Keratinocyte (primary cell): ENCODE measurements around the gene SIK2. TPM values are rescaled to one million over a fixed set of nuclear protein-coding genes. Genes with fewer than 3 reads are reported as not detected.

Experiments used
- DNase-seq: peaks from one replicate; pipeline ENCODE4 v3.0.0-alpha.2; 2011; ENCODE audit warnings: low read depth, missing footprints, low spot score
- FAIRE-seq: peaks from 2 replicates; lab custom pipeline; 2011; peaks lifted over from hg19 to GRCh38; lab: Jason Lieb, UNC
- H2AFZ ChIP-seq: 2 replicates; pipeline ENCODE4 v1.6.0; 2012; ENCODE audit warnings: low read length, control low read depth, inconsistent platforms; ENCODE audit not compliant: control insufficient read depth
- H3K27ac ChIP-seq: 2 replicates; pipeline ENCODE4 v1.5.1; 2011; ENCODE audit warnings: low read length; ENCODE audit not compliant: control insufficient read depth, insufficient read depth
- H3K27me3 ChIP-seq: 3 replicates; pipeline ENCODE4 v1.6.0; 2011; ENCODE audit warnings: low read length; ENCODE audit not compliant: control insufficient read depth, insufficient read depth; ENCODE audit errors: extremely low read depth
- H3K36me3 ChIP-seq, 2 experiments: 2 replicates in 1 of 2; 3 replicates in 1 of 2; pipeline ENCODE4 v1.5.1; 2011; ENCODE audit warnings: low read length in 2 of 2, mild to moderate bottlenecking in 1 of 2; ENCODE audit not compliant: control insufficient read depth in 2 of 2, insufficient read depth in 2 of 2; ENCODE audit errors: extremely low read depth in 1 of 2
- H3K4me1 ChIP-seq: 3 replicates; pipeline ENCODE4 v1.5.1; 2011; ENCODE audit warnings: low read length; ENCODE audit not compliant: control insufficient read depth, insufficient read depth; ENCODE audit errors: extremely low read depth
- H3K4me2 ChIP-seq: 3 replicates; pipeline ENCODE4 v1.6.0; 2011; ENCODE audit warnings: low read depth, low read length; ENCODE audit not compliant: control insufficient read depth, insufficient read depth; ENCODE audit errors: extremely low read depth
- H3K4me3 ChIP-seq, 3 experiments: fragments of 200-600 bp in 1 of 3; sonication (generic) in 1 of 3; 2 replicates in 2 of 3; 3 replicates in 1 of 3; pipeline ENCODE4 v1.5.1; 2011 to 2016; ENCODE audit warnings: low read length in 3 of 3, mild to moderate bottlenecking in 3 of 3, control low read depth in 2 of 3, inconsistent platforms in 1 of 3, low read depth in 1 of 3, mixed read lengths in 1 of 3, mixed run types in 1 of 3, moderate library complexity in 1 of 3; ENCODE audit not compliant: control insufficient read depth in 2 of 3, insufficient read depth in 2 of 3; ENCODE audit errors: extremely low read depth in 1 of 3
- H3K79me2 ChIP-seq: 2 replicates; pipeline ENCODE4 v1.6.0; 2012; ENCODE audit warnings: low read length; ENCODE audit not compliant: control insufficient read depth, insufficient read depth
- H3K9ac ChIP-seq: 3 replicates; pipeline ENCODE4 v1.6.0; 2011; ENCODE audit warnings: low read length; ENCODE audit not compliant: control insufficient read depth, insufficient read depth; ENCODE audit errors: extremely low read depth
- H3K9me1 ChIP-seq: 3 replicates; pipeline ENCODE4 v1.6.0; 2011; ENCODE audit warnings: low read length; ENCODE audit not compliant: control insufficient read depth, insufficient read depth; ENCODE audit errors: extremely low read depth
- H3K9me3 ChIP-seq: 2 replicates; pipeline ENCODE4 v1.5.1; 2012; ENCODE audit warnings: low read depth, low read length; ENCODE audit not compliant: control insufficient read depth
- H4K20me1 ChIP-seq: 3 replicates; pipeline ENCODE4 v1.6.0; 2011; ENCODE audit warnings: low read length; ENCODE audit not compliant: control insufficient read depth, insufficient read depth; ENCODE audit errors: extremely low read depth
- EZH2 ChIP-seq: IDR thresholded peaks from one replicate; pipeline ENCODE4 v1.6.1; 2012; ENCODE audit warnings: inconsistent platforms, mild to moderate bottlenecking, low read length, moderate library complexity
- dilution Hi-C: fragments of 300-500 bp; cut with MboI; formaldehyde crosslinking; loops from one replicate; pipeline ENCODE4 v1.7.0; 2020; ENCODE audit warnings: low sequenced_read_pairs; ENCODE audit not compliant: extremely low pct_ligation_motif_present
- polyA plus RNA-seq, 5 experiments: library from polyadenylated mRNA; depleted of rRNA in 3 of 5; stranded (reverse) in 3 of 5; stranded (forward) in 1 of 5; unstranded in 1 of 5; fragments of >200 nt; gene quantifications; 1 replicate in 1 of 5; 2 replicates in 3 of 5; 3 replicates in 1 of 5; pipeline versions ENCODE4 v1.2.1 to v1.2.3, GENCODE V29; 2011 to 2012; ENCODE audit warnings: missing spikeins in 2 of 5, low read depth in 1 of 5, low replicate concordance in 1 of 5
- TF ChIP-seq, protein P1 (sequence below), 3 experiments: IDR thresholded peaks in 1 of 3; conservative IDR thresholded peaks in 1 of 3; optimal IDR thresholded peaks in 1 of 3; 2 replicates in 2 of 3; 3 replicates in 1 of 3; pipeline versions ENCODE3 to v1.5.1; 2011; ENCODE audit warnings: low read length in 3 of 3, mild to moderate bottlenecking in 3 of 3, moderate library complexity in 2 of 3, control low read depth in 1 of 3, inconsistent platforms in 1 of 3; ENCODE audit not compliant: insufficient read depth in 2 of 3; ENCODE audit errors: extremely low read depth in 1 of 3

The SIK2 gene
- polyA plus RNA-seq, 1 donor (not counting 4 experiments of a cell fraction or from before 2014, with no cell fraction given) = 10.0 TPM

DNA sequence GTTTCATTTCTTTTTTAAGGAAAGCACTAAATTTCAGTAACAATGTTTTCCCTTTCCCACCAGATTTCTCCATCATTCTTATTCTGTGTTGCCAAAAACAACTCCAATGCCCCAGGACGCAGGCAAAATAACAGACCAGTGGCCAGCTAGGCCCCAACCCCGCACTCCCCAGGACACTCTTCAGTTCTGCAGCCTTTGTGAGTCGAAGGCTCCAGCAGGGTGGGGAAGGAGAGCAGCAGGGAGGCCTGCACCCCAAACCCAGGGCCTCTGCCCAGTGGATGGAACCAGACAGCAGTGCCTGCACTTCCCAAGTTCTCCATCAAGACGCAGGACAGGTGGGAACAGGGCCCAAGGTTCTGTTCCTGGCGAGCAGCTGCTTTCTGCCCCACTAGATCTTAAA is 129.6 kb downstream of the SIK2 start:
- no peak for TF ChIP-seq EZH2
- TF ChIP-seq, protein P1, sequence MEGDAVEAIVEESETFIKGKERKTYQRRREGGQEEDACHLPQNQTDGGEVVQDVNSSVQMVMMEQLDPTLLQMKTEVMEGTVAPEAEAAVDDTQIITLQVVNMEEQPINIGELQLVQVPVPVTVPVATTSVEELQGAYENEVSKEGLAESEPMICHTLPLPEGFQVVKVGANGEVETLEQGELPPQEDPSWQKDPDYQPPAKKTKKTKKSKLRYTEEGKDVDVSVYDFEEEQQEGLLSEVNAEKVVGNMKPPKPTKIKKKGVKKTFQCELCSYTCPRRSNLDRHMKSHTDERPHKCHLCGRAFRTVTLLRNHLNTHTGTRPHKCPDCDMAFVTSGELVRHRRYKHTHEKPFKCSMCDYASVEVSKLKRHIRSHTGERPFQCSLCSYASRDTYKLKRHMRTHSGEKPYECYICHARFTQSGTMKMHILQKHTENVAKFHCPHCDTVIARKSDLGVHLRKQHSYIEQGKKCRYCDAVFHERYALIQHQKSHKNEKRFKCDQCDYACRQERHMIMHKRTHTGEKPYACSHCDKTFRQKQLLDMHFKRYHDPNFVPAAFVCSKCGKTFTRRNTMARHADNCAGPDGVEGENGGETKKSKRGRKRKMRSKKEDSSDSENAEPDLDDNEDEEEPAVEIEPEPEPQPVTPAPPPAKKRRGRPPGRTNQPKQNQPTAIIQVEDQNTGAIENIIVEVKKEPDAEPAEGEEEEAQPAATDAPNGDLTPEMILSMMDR (optimal IDR thresholded peaks at IDR 0.05 in 1 of 3, IDR thresholded peaks at IDR 0.05 in 1 of 3, conservative IDR thresholded peaks at IDR 0.05 in 1 of 3; ENCODE audit: extremely low read depth in 1 of 3, insufficient read depth in 2 of 3, low read length in 3 of 3) = no peak
- no peak overlapping the region for H3K4me2 ChIP-seq

DNA sequence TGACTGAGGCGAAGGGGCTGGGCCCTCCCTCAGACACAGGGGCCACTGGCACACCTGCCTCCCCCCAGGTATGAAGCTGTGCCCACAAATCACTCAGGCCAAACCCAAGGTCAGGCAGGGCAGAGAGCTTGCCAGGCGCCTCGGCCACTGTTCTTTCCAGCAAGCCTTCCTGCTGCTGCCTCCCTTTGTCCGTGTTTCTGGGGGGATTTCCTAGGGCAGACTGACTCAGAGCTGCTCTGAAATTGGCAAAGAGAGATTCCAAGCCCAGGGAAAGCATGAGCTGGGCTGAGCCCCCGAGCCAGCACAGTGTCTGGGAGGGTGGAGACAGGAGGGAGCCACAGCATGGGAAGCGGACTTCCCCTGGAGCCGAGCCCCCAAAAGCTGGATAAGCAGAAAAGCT is 130.8 kb downstream of the SIK2 start:
- FAIRE-seq (no peak), DNase-seq (no peak)
- Histone ChIP-seq H4K20me1 (no peaks in the 10 kb centered on the region), H2AFZ (no peak overlapping the region), H3K9ac (peak overlapping the region; percentile 8), H3K36me3 (no peaks in the 10 kb centered on the region), H3K9me3 (no peaks in the 10 kb centered on the region), H3K27ac (peak overlapping the region; percentile 2), H3K4me2 (no peak overlapping the region), H3K4me1 (peaks cover 44% of the 10 kb centered on the region), H3K9me1 (peaks cover 3% of the 10 kb centered on the region), H3K79me2 (no peaks in the 10 kb centered on the region), H3K4me3 (no peak overlapping the region), H3K27me3 (no peaks in the 10 kb centered on the region)
- TF ChIP-seq, protein P1 (optimal IDR thresholded peaks at IDR 0.05 in 1 of 3, IDR thresholded peaks at IDR 0.05 in 1 of 3, conservative IDR thresholded peaks at IDR 0.05 in 1 of 3; ENCODE audit: extremely low read depth in 1 of 3, insufficient read depth in 2 of 3, low read length in 3 of 3) = no peak
- no peak for TF ChIP-seq EZH2
- dilution Hi-C loops = no loop called here

More for the DNA sequence above, 129.6 kb downstream of the SIK2 start:
- Histone ChIP-seq H3K79me2 (no peaks in the 10 kb centered on the region), H3K36me3 (peaks cover 0 to 4% of the 10 kb centered on the region in 2 experiments), H3K27me3 (no peaks in the 10 kb centered on the region), H3K9me3 (no peaks in the 10 kb centered on the region), H3K4me3 (no peak overlapping the region), H3K9ac (no peak overlapping the region), H3K27ac (no peak overlapping the region), H3K4me1 (peaks cover 41% of the 10 kb centered on the region), H4K20me1 (no peaks in the 10 kb centered on the region), H3K9me1 (peaks cover 3% of the 10 kb centered on the region), H2AFZ (no peak overlapping the region)
- dilution Hi-C loops = no loop called here
- no peak for DNase-seq
- no peak for FAIRE-seq
